ENCODE data around the gene SLC25A26.

The SLC25A26 gene

GRCh38 chr3:66393333-66394005 is 172.7 kb downstream of the SLC25A26 start:
- in situ Hi-C loops (cut with HindIII; ENCODE audit: low pct_ligation_motif_present, low sequenced_read_pairs), result no loop called here

DNA sequence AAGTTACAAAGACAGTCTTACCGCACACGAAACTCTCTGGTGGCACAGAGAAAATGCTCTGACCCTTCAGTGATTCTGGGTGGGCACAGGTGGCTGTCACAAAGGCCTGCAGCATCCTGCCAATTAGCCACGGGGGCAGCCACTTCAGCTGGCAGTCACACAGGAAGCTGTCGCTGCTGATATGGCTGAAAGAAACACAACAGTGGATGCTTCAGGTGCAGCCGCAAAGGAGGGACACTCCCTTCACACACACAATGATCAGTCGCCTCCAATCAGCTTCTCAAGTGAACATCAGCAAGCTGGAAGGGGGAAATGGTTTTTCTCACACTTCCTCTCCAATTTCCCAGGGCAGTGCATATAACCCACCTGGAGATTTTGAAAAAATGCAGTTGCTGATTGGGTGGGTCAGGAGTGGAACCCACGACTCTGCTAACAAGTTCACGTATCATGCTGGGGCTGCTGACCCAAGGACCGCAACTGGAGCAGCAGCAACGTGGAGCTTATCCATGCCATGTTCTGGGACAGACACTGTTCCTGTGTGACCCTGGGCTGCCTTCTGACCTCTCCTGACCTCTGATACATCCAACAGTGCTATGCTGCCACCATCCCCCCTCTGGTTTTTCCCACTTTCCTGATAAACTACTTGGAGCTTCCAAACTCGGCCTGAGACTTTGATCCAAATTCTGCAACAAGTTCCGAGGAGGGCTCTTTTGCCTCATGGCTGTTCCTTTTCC is 173.4 kb downstream of the SLC25A26 start:
- Histone ChIP-seq H3K4me3 (ENCODE audit: low read depth, low read length) (no peak overlapping the region), H3K27me3 (replicated peaks) (no peaks in the 10 kb centered on the region), H3K36me3 (replicated peaks) (peaks cover 13% of the 10 kb centered on the region), H3K27ac (peak overlapping the region; percentile 83)
- TF ChIP-seq, protein P1, sequence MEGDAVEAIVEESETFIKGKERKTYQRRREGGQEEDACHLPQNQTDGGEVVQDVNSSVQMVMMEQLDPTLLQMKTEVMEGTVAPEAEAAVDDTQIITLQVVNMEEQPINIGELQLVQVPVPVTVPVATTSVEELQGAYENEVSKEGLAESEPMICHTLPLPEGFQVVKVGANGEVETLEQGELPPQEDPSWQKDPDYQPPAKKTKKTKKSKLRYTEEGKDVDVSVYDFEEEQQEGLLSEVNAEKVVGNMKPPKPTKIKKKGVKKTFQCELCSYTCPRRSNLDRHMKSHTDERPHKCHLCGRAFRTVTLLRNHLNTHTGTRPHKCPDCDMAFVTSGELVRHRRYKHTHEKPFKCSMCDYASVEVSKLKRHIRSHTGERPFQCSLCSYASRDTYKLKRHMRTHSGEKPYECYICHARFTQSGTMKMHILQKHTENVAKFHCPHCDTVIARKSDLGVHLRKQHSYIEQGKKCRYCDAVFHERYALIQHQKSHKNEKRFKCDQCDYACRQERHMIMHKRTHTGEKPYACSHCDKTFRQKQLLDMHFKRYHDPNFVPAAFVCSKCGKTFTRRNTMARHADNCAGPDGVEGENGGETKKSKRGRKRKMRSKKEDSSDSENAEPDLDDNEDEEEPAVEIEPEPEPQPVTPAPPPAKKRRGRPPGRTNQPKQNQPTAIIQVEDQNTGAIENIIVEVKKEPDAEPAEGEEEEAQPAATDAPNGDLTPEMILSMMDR (IDR thresholded peaks at IDR 0.05; ENCODE audit: low read depth, low read length, missing control alignments), result no peak
- DNase-seq, result no peak
- in situ Hi-C loops (cut with HindIII; ENCODE audit: low pct_ligation_motif_present, low sequenced_read_pairs), result no loop called here

More at GRCh38 chr3:66393333-66394005, 172.7 kb downstream of the SLC25A26 start:
- peak overlapping the region; percentile 83 for H3K27ac ChIP-seq
- H3K27me3 ChIP-seq (replicated peaks), result no peaks in the 10 kb centered on the region
- H3K36me3 ChIP-seq (replicated peaks), result peaks cover 13% of the 10 kb centered on the region
- TF ChIP-seq, protein P1 (IDR thresholded peaks at IDR 0.05; ENCODE audit: low read depth, low read length, missing control alignments), result no peak
- DNase-seq, result peak; percentile 43
- no peak overlapping the region for H3K4me3 ChIP-seq (ENCODE audit: low read depth, low read length)

DNA sequence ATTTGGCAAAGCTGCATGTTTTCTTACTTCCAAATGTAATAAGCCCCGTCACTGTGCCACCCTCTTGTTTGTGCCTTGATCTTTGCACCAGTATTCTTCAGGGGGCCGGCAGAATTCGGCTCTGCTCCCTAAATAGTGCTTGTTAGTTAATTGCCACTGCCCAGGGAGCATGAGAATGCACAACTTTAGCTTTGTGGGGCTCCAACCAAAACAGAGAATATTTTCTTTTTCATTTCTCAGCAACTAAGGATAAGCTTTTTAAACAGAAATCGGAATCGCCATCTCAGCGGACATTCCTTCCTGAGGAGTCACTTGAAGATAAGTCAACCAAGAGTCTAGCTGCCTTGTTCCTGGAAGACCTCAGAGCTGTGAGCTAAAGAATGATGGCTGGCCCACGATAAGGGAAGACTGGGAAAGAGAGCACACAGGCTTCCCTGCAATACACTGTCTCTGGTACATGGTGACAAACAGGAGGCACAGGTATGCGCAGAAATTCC is 174.0 kb downstream of the SLC25A26 start:
- H3K36me3 ChIP-seq (replicated peaks), result peaks cover 13% of the 10 kb centered on the region
- peak; percentile 94 for DNase-seq
- H3K4me3 ChIP-seq (ENCODE audit: low read depth, low read length), result no peak overlapping the region
- in situ Hi-C loops (cut with HindIII; ENCODE audit: low pct_ligation_motif_present, low sequenced_read_pairs), result no loop called here
- peak overlapping the region; percentile 83 for H3K27ac ChIP-seq
- H3K27me3 ChIP-seq (replicated peaks), result no peaks in the 10 kb centered on the region
- TF ChIP-seq, protein P1 (IDR thresholded peaks at IDR 0.05; ENCODE audit: low read depth, low read length, missing control alignments), result no peak

DNA sequence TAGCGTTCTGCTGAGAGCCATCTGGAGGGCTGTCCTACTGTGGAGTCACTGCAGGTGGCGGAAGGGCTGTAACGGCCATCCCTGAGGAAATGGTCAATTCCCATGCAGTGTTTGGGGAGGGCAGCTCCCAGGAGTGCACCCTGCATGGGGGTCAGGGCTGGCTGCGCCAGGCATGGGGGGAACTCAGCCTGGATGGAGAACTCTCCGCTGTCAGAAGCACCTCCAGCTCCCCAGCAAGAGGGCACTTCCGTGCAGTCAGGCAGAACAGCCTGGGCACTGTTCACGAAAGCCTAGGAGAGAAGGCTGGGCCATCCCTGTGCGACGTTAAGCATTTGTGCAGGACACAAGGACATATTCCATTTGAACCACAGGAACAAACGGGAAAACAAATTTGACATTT is 174.8 kb downstream of the SLC25A26 start:
- in situ Hi-C loops (cut with HindIII; ENCODE audit: low pct_ligation_motif_present, low sequenced_read_pairs), result no loop called here
- H3K36me3 ChIP-seq (replicated peaks), result peaks cover 13% of the 10 kb centered on the region
- TF ChIP-seq, protein P1 (IDR thresholded peaks at IDR 0.05; ENCODE audit: low read depth, low read length, missing control alignments), result no peak

GRCh38 chr3:66396161-66396760 is 175.5 kb downstream of the SLC25A26 start:
- Histone ChIP-seq H3K36me3 (replicated peaks) (peaks cover 13% of the 10 kb centered on the region), H3K4me3 (ENCODE audit: low read depth, low read length) (no peak overlapping the region), H3K27me3 (replicated peaks) (no peaks in the 10 kb centered on the region), H3K27ac (no peak overlapping the region)
- in situ Hi-C loops (cut with HindIII; ENCODE audit: low pct_ligation_motif_present, low sequenced_read_pairs), result no loop called here
- TF ChIP-seq, protein P1 (IDR thresholded peaks at IDR 0.05; ENCODE audit: low read depth, low read length, missing control alignments), result no peak
- DNase-seq, result no peak

More for the DNA sequence above, 174.8 kb downstream of the SLC25A26 start:
- Histone ChIP-seq H3K27ac (peak overlapping the region; percentile 83), H3K4me3 (ENCODE audit: low read depth, low read length) (no peak overlapping the region), H3K27me3 (replicated peaks) (no peaks in the 10 kb centered on the region)
- DNase-seq, result no peak
